BLaER1 treated with 17β-estradiol and CSF1 and Interleukin-3, amounts not matched to agents 10 nM and 100 nM (cell line): Measurements from ENCODE around the gene UQCC5.
A peak's percentile ranks its signal among the peaks of the same experiment; 100 is the strongest.

Experiments used
- H3K27ac ChIP-seq, 11 experiments: shearing (Covaris generic); formaldehyde crosslinking; 2 replicates each; pipeline ENCODE4 v1.8.1; 2022
- H3K27me3 ChIP-seq, 11 experiments: shearing (Covaris generic); formaldehyde crosslinking; 2 replicates each; pipeline ENCODE4 v1.8.1; 2022
- H3K36me3 ChIP-seq, 11 experiments: shearing (Covaris generic); formaldehyde crosslinking; 2 replicates each; pipeline ENCODE4 v1.8.1; 2022
- H3K4me1 ChIP-seq, 10 experiments: shearing (Covaris generic); formaldehyde crosslinking; 2 replicates each; pipeline ENCODE4 v1.8.1; 2022
- H3K4me2 ChIP-seq, 11 experiments: shearing (Covaris generic); formaldehyde crosslinking; 2 replicates each; pipeline ENCODE4 v1.8.1; 2022
- H3K4me3 ChIP-seq, 10 experiments: shearing (Covaris generic); formaldehyde crosslinking; 2 replicates each; pipeline ENCODE4 v1.8.1; 2022
- H3K9ac ChIP-seq, 11 experiments: shearing (Covaris generic); formaldehyde crosslinking; 2 replicates each; pipeline ENCODE4 v1.8.1; 2022
- H3K9me3 ChIP-seq, 11 experiments: shearing (Covaris generic); formaldehyde crosslinking; replicated peaks in 1 of 11; 2 replicates each; pipeline ENCODE4 v1.8.1; 2022
- H4K20me1 ChIP-seq, 11 experiments: shearing (Covaris generic); formaldehyde crosslinking; 2 replicates each; pipeline ENCODE4 v1.8.1; 2022
- Cebpa-rat ChIP-seq, 11 experiments: shearing (Covaris generic); IDR thresholded peaks; 2 replicates each; pipeline ENCODE4 v1.8.1; 2022

Gene UQCC5

DNA sequence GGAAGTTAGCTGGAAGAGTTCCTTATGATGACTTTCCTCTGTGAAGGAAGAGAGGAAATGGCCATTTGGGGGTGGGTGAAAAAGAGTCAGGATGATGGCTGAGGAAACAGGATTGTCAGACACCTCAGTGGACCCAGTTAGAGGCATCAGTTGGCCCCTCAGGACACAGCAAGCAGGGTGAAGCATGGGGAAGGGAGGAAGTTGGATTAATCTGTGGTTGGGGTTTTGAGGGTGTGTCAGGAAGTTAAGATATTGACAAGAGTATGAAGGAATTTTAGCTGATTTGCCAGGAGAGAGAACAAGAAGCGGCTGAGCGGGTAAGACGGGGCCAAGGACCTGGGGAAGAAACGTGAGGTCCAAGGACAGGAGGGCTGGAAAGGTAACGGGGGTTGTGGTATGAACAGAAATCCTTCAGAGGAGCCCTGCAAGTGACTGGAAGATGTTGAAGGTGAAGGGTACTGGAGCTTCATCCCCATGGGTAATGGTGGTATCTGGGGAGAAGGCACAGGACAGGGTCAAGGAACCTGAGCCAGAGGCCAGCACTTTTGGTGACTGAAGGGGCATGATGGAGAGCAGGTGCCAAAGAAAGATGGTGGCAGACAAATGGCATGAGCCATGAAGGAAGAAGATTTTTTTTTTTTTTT lies 2.7 kb downstream of the UQCC5 start:
- H3K4me1 ChIP-seq, result peaks cover 44 to 73% (median 50%) of the 10 kb centered on the region in 10 experiments
- H3K27ac ChIP-seq, result peak overlapping the region in 7 of 11 experiments; percentile 15 to 44 (median 25); a peak in 9 of 22 replicates
- H3K27me3 ChIP-seq, result no peaks in the 10 kb centered on the region
- peak overlapping the region; percentile 92 to 99 (median 96) for H3K4me2 ChIP-seq
- TF ChIP-seq Cebpa-rat (IDR thresholded peaks at IDR 0.05), result no peak
- H4K20me1 ChIP-seq, result peaks cover 43 to 76% (median 74%) of the 10 kb centered on the region in 11 experiments
- H3K9me3 ChIP-seq, result no peaks in the 10 kb centered on the region
- H3K9ac ChIP-seq, result peak overlapping the region in 9 of 11 experiments; percentile 8 to 91 (median 48); a peak in 11 of 22 replicates
- H3K36me3 ChIP-seq, result peaks cover 44 to 61% (median 55%) of the 10 kb centered on the region in 11 experiments
- peak overlapping the region in 8 of 10 experiments; percentile 78 to 99 (median 82); a peak in 16 of 20 replicates for H3K4me3 ChIP-seq

- Histone ChIP-seq H3K4me1 (peaks cover 25 to 58% (median 30%) of the 10 kb centered on the region in 10 experiments), H4K20me1 (peaks cover 53 to 95% (median 93%) of the 10 kb centered on the region in 11 experiments), H3K27ac (no peak overlapping the region), H3K36me3 (peaks cover 59 to 80% (median 74%) of the 10 kb centered on the region in 11 experiments), H3K27me3 (no peaks in the 10 kb centered on the region), H3K4me3 (no peak overlapping the region), H3K9me3 (no peaks in the 10 kb centered on the region), H3K9ac (0 out of 22 replicates have a peak overlapping the region, but pooled peaks of 1 of the 11 experiments have one; percentile 16), H3K4me2 (peak overlapping the region in 3 of 11 experiments; percentile 92 to 99 (median 97); a peak in 5 of 22 replicates)
- TF ChIP-seq Cebpa-rat (IDR thresholded peaks at IDR 0.05), result no peak
These were observed 4.6 kb downstream of the UQCC5 start for GRCh38 chr3:52541050-52541449.

DNA sequence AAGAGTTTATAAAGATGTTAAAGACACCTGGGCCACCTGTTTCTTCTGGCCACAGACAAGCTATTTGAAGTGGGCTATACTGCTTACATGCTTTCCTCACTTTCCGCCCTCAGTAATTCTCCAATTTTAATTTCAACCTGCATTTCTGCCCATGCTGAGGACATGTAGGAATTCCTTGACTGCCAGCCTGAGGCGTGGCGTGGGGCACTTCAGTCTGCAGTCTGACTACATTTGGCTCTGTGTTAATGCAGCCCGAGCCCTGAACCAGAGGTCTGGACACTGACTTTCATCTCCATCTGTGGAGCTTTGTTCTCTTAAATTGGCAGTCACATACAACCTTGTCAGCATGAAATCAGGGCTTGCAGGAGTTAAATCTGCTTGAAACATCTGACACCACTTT lies 8.5 kb downstream of the UQCC5 start:
- H3K4me1 ChIP-seq, result peaks cover 0 to 35% (median 2%) of the 10 kb centered on the region in 10 experiments; a peak in 15 of 20 replicates
- peaks cover 25 to 100% (median 89%) of the 10 kb centered on the region in 11 experiments for H4K20me1 ChIP-seq
- H3K27me3 ChIP-seq, result no peaks in the 10 kb centered on the region
- no peak overlapping the region for H3K4me3 ChIP-seq
- peaks cover 88 to 100% (median 97%) of the 10 kb centered on the region in 11 experiments for H3K36me3 ChIP-seq
- no peak for TF ChIP-seq Cebpa-rat (IDR thresholded peaks at IDR 0.05)
- H3K9ac ChIP-seq, result no peak overlapping the region
- H3K27ac ChIP-seq, result no peak overlapping the region
- H3K9me3 ChIP-seq, result no peaks in the 10 kb centered on the region
- H3K4me2 ChIP-seq, result no peak overlapping the region

GRCh38 chr3:52546111-52546901 lies 9.9 kb downstream of the UQCC5 start:
- no peaks in the 10 kb centered on the region for H3K9me3 ChIP-seq
- no peak overlapping the region for H3K27ac ChIP-seq
- no peak overlapping the region for H3K4me3 ChIP-seq
- H3K4me1 ChIP-seq, result peaks cover 0 to 32% (median 0%) of the 10 kb centered on the region in 10 experiments; a peak in 5 of 20 replicates
- H4K20me1 ChIP-seq, result peaks cover 13 to 100% (median 89%) of the 10 kb centered on the region in 11 experiments; a peak in 20 of 22 replicates
- peaks cover 89 to 100% (median 97%) of the 10 kb centered on the region in 11 experiments for H3K36me3 ChIP-seq
- no peak overlapping the region for H3K9ac ChIP-seq
- no peaks in the 10 kb centered on the region for H3K27me3 ChIP-seq
- TF ChIP-seq Cebpa-rat (IDR thresholded peaks at IDR 0.05), result no peak
- no peak overlapping the region for H3K4me2 ChIP-seq

DNA sequence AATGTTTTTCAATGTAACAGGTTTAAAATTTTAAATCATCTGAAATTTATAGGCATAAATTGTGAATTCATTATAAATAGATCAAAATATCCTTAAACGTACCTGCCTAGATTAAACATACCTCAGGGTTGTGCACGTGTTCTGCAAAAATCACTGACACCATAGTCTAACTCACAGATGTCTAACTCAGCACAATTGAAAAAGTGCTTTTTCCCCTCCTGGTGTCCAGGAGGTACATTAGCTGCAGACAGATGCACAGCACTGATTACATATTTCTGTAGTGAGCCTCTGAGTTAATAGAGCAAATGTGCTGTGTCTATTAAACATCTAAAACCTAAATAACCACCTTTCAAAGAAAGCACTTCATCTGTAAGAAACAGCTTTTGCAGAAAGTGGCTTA lies 10.7 kb downstream of the UQCC5 start:
- Histone ChIP-seq H3K36me3 (peaks cover 89 to 100% (median 97%) of the 10 kb centered on the region in 11 experiments), H3K4me2 (no peak overlapping the region), H3K4me1 (peaks cover 0 to 32% (median 0%) of the 10 kb centered on the region in 10 experiments; a peak in 5 of 20 replicates), H3K27me3 (no peaks in the 10 kb centered on the region), H3K9me3 (no peaks in the 10 kb centered on the region), H3K27ac (no peak overlapping the region), H3K9ac (no peak overlapping the region), H4K20me1 (peaks cover 17 to 100% (median 89%) of the 10 kb centered on the region in 11 experiments; a peak in 20 of 22 replicates), H3K4me3 (no peak overlapping the region)
- no peak for TF ChIP-seq Cebpa-rat (IDR thresholded peaks at IDR 0.05)

- Histone ChIP-seq H3K27me3 (no peaks in the 10 kb centered on the region), H3K4me2 (no peak overlapping the region; a peak in 1 of 22 replicates), H3K4me1 (peaks cover 0 to 28% (median 0%) of the 10 kb centered on the region in 10 experiments; a peak in 5 of 20 replicates), H3K27ac (no peak overlapping the region), H4K20me1 (peaks cover 15 to 100% (median 87%) of the 10 kb centered on the region in 11 experiments; a peak in 19 of 22 replicates), H3K9ac (peak overlapping the region in 1 of 11 experiments; percentile 40; a peak in 3 of 22 replicates), H3K9me3 (no peaks in the 10 kb centered on the region), H3K4me3 (no peak overlapping the region), H3K36me3 (peaks cover 97 to 100% (median 99%) of the 10 kb centered on the region in 11 experiments)
- no peak for TF ChIP-seq Cebpa-rat (IDR thresholded peaks at IDR 0.05)
These were observed 14.7 kb downstream of the UQCC5 start for GRCh38 chr3:52551118-52551517.

DNA sequence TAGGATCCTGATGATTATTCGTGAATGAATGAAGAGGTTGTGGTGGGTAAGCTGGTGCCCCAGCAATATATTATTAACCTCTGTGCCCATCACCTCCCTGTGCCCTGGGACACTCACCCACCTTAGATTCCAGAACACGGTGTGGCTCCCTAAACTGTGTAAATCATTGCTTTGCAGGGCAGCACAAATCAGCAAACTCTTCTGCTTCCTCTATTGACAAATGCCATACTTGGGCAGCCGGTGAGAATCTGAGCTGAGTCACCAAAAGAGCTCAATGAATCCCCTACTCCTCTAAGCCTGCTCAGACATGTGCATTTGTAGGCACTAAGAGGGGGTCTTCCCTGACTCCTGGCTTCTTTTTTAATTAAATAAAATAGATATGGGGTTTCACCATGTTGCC lies 15.7 kb downstream of the UQCC5 start:
- Histone ChIP-seq H3K4me1 (peaks cover 0 to 28% (median 0%) of the 10 kb centered on the region in 10 experiments; a peak in 5 of 20 replicates), H3K27me3 (no peaks in the 10 kb centered on the region), H3K4me3 (no peak overlapping the region), H4K20me1 (peaks cover 12 to 100% (median 82%) of the 10 kb centered on the region in 11 experiments; a peak in 19 of 22 replicates), H3K9me3 (no peaks in the 10 kb centered on the region), H3K4me2 (peak overlapping the region in 1 of 11 experiments; percentile 1; a peak in 1 of 22 replicates), H3K9ac (peak overlapping the region in 1 of 11 experiments; percentile 40; a peak in 1 of 22 replicates), H3K27ac (no peak overlapping the region), H3K36me3 (peaks cover 98 to 100% (median 99%) of the 10 kb centered on the region in 11 experiments)
- no peak for TF ChIP-seq Cebpa-rat (IDR thresholded peaks at IDR 0.05)

GRCh38 chr3:52554026-52554755 lies 17.8 kb downstream of the UQCC5 start:
- no peaks in the 10 kb centered on the region for H3K27me3 ChIP-seq
- no peak for TF ChIP-seq Cebpa-rat (IDR thresholded peaks at IDR 0.05)
- H3K4me1 ChIP-seq, result peaks cover 0 to 28% (median 0%) of the 10 kb centered on the region in 10 experiments; a peak in 5 of 20 replicates
- H3K36me3 ChIP-seq, result peaks cover 98 to 100% (median 99%) of the 10 kb centered on the region in 11 experiments
- H3K27ac ChIP-seq, result no peak overlapping the region
- no peaks in the 10 kb centered on the region for H3K9me3 ChIP-seq
- H3K9ac ChIP-seq, result no peak overlapping the region
- no peak overlapping the region for H3K4me2 ChIP-seq
- H4K20me1 ChIP-seq, result peaks cover 12 to 100% (median 78%) of the 10 kb centered on the region in 11 experiments; a peak in 19 of 22 replicates
- no peak overlapping the region for H3K4me3 ChIP-seq
